Neutrophil (primary cell): ENCODE data around the gene LAMTOR3.

Experiments used
- H3K27ac ChIP-seq: fragments of 200-600 bp; sonication (generic); 2 replicates; pipeline ENCODE4 v1.5.1; 2016; ENCODE audit warnings: mild to moderate bottlenecking, moderate library complexity
- H3K27me3 ChIP-seq: fragments of 200-600 bp; sonication (generic); 2 replicates; pipeline ENCODE4 v1.6.0; 2016; ENCODE audit warnings: mild to moderate bottlenecking
- H3K36me3 ChIP-seq: fragments of 200-600 bp; sonication (generic); 2 replicates; pipeline ENCODE4 v1.5.1; 2017
- H3K4me1 ChIP-seq, 2 experiments: fragments of 200-600 bp in 1 of 2; sonication (generic) in 1 of 2; 1 replicate in 1 of 2; 2 replicates in 1 of 2; pipeline versions ENCODE4 v1.5.1 to v1.6.1; 2013 to 2016; ENCODE audit warnings: low read depth in 1 of 2, low read length in 1 of 2, mild to moderate bottlenecking in 1 of 2, moderate library complexity in 1 of 2; ENCODE audit not compliant: control insufficient read depth in 1 of 2, insufficient read depth in 1 of 2
- H3K4me3 ChIP-seq, 2 experiments: fragments of 200-600 bp in 1 of 2; sonication (generic) in 1 of 2; 1 replicate in 1 of 2; 2 replicates in 1 of 2; pipeline ENCODE4 v1.5.1; 2013 to 2016; ENCODE audit warnings: low read depth in 1 of 2, low read length in 1 of 2, mild to moderate bottlenecking in 1 of 2, moderate library complexity in 1 of 2
- H3K9me3 ChIP-seq: fragments of 200-600 bp; sonication (generic); 2 replicates; pipeline ENCODE4 v1.5.1; 2016
- TF ChIP-seq, protein P1 (sequence below): fragments of 200-600 bp; sonication (generic); IDR thresholded peaks from 2 replicates; pipeline ENCODE4 v1.5.1; 2016; ENCODE audit warnings: antibody characterized with exemption

LAMTOR3 gene

GRCh38 chr4:99856166-99856565 is 38.1 kb downstream of the LAMTOR3 start:
- Histone ChIP-seq H3K36me3 (peaks cover 29% of the 10 kb centered on the region), H3K4me3 (peak overlapping the region; percentile 57 to 58), H3K9me3 (no peaks in the 10 kb centered on the region), H3K27ac (peak overlapping the region; percentile 91), H3K4me1 (peaks cover 73 to 81% of the 10 kb centered on the region in 2 experiments), H3K27me3 (no peaks in the 10 kb centered on the region)
- TF ChIP-seq, protein P1, sequence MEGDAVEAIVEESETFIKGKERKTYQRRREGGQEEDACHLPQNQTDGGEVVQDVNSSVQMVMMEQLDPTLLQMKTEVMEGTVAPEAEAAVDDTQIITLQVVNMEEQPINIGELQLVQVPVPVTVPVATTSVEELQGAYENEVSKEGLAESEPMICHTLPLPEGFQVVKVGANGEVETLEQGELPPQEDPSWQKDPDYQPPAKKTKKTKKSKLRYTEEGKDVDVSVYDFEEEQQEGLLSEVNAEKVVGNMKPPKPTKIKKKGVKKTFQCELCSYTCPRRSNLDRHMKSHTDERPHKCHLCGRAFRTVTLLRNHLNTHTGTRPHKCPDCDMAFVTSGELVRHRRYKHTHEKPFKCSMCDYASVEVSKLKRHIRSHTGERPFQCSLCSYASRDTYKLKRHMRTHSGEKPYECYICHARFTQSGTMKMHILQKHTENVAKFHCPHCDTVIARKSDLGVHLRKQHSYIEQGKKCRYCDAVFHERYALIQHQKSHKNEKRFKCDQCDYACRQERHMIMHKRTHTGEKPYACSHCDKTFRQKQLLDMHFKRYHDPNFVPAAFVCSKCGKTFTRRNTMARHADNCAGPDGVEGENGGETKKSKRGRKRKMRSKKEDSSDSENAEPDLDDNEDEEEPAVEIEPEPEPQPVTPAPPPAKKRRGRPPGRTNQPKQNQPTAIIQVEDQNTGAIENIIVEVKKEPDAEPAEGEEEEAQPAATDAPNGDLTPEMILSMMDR: no peak

- H3K4me1 ChIP-seq: peaks cover 68 to 81% of the 10 kb centered on the region in 2 experiments
- peak overlapping the region; percentile 57 to 58 for H3K4me3 ChIP-seq
- peak overlapping the region; percentile 91 for H3K27ac ChIP-seq
- TF ChIP-seq, protein P1: peak; percentile 76
- no peaks in the 10 kb centered on the region for H3K27me3 ChIP-seq
- H3K36me3 ChIP-seq: peaks cover 29% of the 10 kb centered on the region
- H3K9me3 ChIP-seq: no peaks in the 10 kb centered on the region
Measured at GRCh38 chr4:99855678-99856077, 38.5 kb downstream of the LAMTOR3 start.

GRCh38 chr4:99853999-99854398 is 40.2 kb downstream of the LAMTOR3 start:
- Histone ChIP-seq H3K9me3 (no peaks in the 10 kb centered on the region), H3K36me3 (peaks cover 20% of the 10 kb centered on the region), H3K27me3 (no peaks in the 10 kb centered on the region), H3K27ac (peak overlapping the region; percentile 91), H3K4me1 (peaks cover 52 to 64% of the 10 kb centered on the region in 2 experiments), H3K4me3 (peak overlapping the region in 1 of 2 experiments; percentile 57)
- TF ChIP-seq, protein P1: no peak

DNA sequence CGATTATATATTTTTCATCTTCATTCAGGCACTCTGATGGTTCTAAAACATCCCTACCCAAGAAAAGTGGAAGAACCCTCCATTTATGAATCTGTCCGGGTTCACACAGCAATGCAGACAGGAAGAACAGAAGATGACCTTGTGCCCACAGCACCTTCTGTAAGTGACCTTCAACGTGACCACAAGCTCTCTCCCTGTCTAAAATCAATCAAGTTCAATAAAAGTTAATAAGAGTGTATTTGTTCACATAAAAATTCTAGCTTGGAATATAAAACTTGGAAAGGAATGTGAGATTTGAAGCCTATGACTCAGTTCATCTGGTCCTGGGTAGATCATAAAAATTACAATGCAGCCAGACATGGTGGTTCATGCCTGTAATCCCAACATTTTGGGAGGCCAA is 41.0 kb downstream of the LAMTOR3 start:
- Histone ChIP-seq H3K9me3 (no peaks in the 10 kb centered on the region), H3K27me3 (no peaks in the 10 kb centered on the region), H3K36me3 (peaks cover 19% of the 10 kb centered on the region), H3K27ac (peak overlapping the region; percentile 91), H3K4me3 (no peak overlapping the region), H3K4me1 (peaks cover 43 to 57% of the 10 kb centered on the region in 2 experiments)
- TF ChIP-seq, protein P1: no peak

GRCh38 chr4:99852199-99852749 is 42.0 kb downstream of the LAMTOR3 start:
- Histone ChIP-seq H3K27me3 (no peaks in the 10 kb centered on the region), H3K4me1 (peaks cover 38 to 58% of the 10 kb centered on the region in 2 experiments), H3K4me3 (no peak overlapping the region), H3K36me3 (peaks cover 19% of the 10 kb centered on the region), H3K9me3 (no peaks in the 10 kb centered on the region), H3K27ac (peak overlapping the region; percentile 91)
- TF ChIP-seq, protein P1: no peak
